ENCODE measurements around the gene MIR17HG. TPM values are rescaled to one million over a fixed set of nuclear protein-coding genes. Genes with fewer than 3 reads are reported as not detected.

Gene MIR17HG
- total RNA-seq, 1 experiment from 2014 or later: 5.5 TPM

DNA sequence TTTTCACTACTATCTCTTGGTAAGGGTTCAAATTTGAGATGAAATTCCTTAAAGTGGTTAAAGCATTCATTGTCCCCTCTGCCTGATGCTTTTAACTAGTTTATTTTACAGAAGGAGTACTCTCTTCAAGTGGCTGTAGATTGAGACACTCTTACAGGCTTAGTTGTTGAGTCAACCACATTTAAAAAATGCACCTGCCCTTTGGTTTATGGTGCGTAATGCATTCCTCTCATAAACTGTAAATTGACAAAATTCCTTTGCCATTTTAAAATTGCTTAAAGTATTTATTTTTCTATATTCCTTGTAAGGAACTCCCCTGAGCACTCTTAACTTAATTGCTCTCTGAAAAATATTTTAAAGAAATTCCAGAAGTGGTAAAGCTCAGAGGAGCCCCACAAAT, 50.1 kb downstream of the MIR17HG start:
- Histone ChIP-seq H3K4me1 (ENCODE audit: insufficient read depth, low read length) (no peaks in the 10 kb centered on the region), H4K20me1 (ENCODE audit: low read length) (no peaks in the 10 kb centered on the region), H3K27ac (ENCODE audit: low read length) (no peak overlapping the region), H3K9me3 (ENCODE audit: low read length) (no peaks in the 10 kb centered on the region), H3K9me2 (replicated peaks; ENCODE audit: low read length) (no peaks in the 10 kb centered on the region), H3F3A (ENCODE audit: low read length, unreplicated experiment) (no peaks in the 10 kb centered on the region), H2AFZ (ENCODE audit: low read length) (no peak overlapping the region), H3K4me3 (ENCODE audit: low read length) (no peak overlapping the region), H3K79me2 (ENCODE audit: low read length) (no peaks in the 10 kb centered on the region), H3K36me3 (ENCODE audit: low read depth, low read length) (no peaks in the 10 kb centered on the region), H3K4me2 (ENCODE audit: low read length) (no peak overlapping the region), H3K27me3 (ENCODE audit: low read length) (peaks cover 27% of the 10 kb centered on the region), H3K9ac (ENCODE audit: low read length) (no peak overlapping the region)
- intact Hi-C loops (cut with micrococcal nuclease): no loop called here
- CTCF ChIA-PET: no interaction called here
- POLR2A ChIA-PET (ENCODE audit: unreplicated experiment): no interaction called here
- TF ChIP-seq, protein P1, sequence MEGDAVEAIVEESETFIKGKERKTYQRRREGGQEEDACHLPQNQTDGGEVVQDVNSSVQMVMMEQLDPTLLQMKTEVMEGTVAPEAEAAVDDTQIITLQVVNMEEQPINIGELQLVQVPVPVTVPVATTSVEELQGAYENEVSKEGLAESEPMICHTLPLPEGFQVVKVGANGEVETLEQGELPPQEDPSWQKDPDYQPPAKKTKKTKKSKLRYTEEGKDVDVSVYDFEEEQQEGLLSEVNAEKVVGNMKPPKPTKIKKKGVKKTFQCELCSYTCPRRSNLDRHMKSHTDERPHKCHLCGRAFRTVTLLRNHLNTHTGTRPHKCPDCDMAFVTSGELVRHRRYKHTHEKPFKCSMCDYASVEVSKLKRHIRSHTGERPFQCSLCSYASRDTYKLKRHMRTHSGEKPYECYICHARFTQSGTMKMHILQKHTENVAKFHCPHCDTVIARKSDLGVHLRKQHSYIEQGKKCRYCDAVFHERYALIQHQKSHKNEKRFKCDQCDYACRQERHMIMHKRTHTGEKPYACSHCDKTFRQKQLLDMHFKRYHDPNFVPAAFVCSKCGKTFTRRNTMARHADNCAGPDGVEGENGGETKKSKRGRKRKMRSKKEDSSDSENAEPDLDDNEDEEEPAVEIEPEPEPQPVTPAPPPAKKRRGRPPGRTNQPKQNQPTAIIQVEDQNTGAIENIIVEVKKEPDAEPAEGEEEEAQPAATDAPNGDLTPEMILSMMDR (conservative IDR thresholded peaks at IDR 0.05; ENCODE audit: low read depth, low read length): no peak
- no peak for TF ChIP-seq EZH2 (IDR thresholded peaks at IDR 0.05; ENCODE audit: low read length, unreplicated experiment)
- no peak for TF ChIP-seq EZH2phosphoT487 (IDR thresholded peaks at IDR 0.05; ENCODE audit: borderline replicate concordance, low read length)
- BruUV-seq (replicated peaks): no TSS peak
- no peak for DNase-seq
- ATAC-seq: no peak

DNA sequence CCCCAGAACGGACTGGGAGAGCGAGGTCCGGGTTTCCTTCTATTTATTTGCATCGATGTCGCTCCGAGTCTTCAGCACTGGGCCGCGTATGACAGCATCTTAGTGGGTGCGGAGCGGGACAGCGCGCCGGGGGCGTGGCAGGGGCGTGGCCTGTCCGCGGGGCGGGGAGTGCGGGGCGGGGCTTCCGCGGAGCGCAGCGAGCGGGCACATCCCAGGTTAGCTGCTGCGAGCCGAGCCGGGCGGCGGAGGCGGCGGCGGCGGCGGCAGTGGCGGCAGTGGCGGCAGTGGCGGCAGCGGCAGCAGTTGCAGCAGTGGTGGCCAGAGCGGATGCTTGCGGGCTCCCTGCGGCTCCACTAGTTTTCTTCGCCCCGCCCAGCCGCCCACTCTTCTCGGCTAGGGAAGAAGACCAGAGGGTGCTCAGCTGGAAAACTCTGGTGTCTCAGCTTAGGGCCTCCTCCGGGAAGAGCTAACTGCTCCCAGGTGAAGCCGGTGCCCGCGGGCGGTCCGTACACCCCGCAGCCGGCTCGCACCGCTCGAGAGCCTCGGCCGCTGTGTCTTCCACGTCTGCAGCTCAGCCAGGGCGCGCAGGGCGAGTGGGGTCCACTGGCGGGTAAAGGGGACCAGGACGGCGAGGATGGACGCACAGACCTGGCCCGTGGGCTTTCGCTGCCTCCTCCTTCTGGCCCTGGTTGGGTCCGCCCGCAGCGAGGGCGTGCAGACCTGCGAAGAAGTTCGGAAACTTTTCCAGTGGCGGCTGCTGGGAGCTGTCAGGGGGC, 51.1 kb downstream of the MIR17HG start, which contains the start of gene GPC5:
GPC5 (plus strand) TSS at position 209 of the 776 bp plus-strand sequence.
- Histone ChIP-seq H3K4me2 (ENCODE audit: low read length) (peak within 1 kb of the TSS; percentile 86), H2AFZ (ENCODE audit: low read length) (peak within 1 kb of the TSS; percentile 64), H3K27ac (ENCODE audit: low read length) (no peak within 1 kb of the TSS), H3K36me3 (ENCODE audit: low read depth, low read length) (no peaks in the 10 kb centered on the region), H3K9ac (ENCODE audit: low read length) (no peak within 1 kb of the TSS), H3K9me2 (replicated peaks; ENCODE audit: low read length) (no peaks in the 10 kb centered on the region), H4K20me1 (ENCODE audit: low read length) (no peaks in the 10 kb centered on the region), H3K4me1 (ENCODE audit: insufficient read depth, low read length) (no peaks in the 10 kb centered on the region), H3K79me2 (ENCODE audit: low read length) (no peaks in the 10 kb centered on the region), H3F3A (ENCODE audit: low read length, unreplicated experiment) (no peaks in the 10 kb centered on the region), H3K4me3 (ENCODE audit: low read length) (peak within 1 kb of the TSS; percentile 65), H3K9me3 (ENCODE audit: low read length) (no peaks in the 10 kb centered on the region), H3K27me3 (ENCODE audit: low read length) (peaks cover 34% of the 10 kb centered on the region)
- intact Hi-C loops (cut with micrococcal nuclease): no loop called here
- ATAC-seq (peak; percentile 98), DNase-seq (peak; percentile 57)
- TF ChIP-seq, protein P1 (conservative IDR thresholded peaks at IDR 0.05; ENCODE audit: low read depth, low read length): no peak
- TF ChIP-seq EZH2phosphoT487 (IDR thresholded peaks at IDR 0.05; ENCODE audit: borderline replicate concordance, low read length): no peak
- TF ChIP-seq EZH2 (IDR thresholded peaks at IDR 0.05; ENCODE audit: low read length, unreplicated experiment): no peak
- CTCF ChIA-PET: no interaction called here
- POLR2A ChIA-PET (ENCODE audit: unreplicated experiment): no interaction called here
- no TSS peak for BruUV-seq (replicated peaks)
